GM12872 (cell line): Measurements from ENCODE around the gene PSMD2.

Experiments used
- CTCF ChIP-seq: IDR thresholded peaks from 3 replicates; pipeline ENCODE4 v1.5.1; 2011; ENCODE audit warnings: low read depth, mild to moderate bottlenecking, low read length, moderate library complexity; ENCODE audit not compliant: insufficient read depth

PSMD2 gene

DNA sequence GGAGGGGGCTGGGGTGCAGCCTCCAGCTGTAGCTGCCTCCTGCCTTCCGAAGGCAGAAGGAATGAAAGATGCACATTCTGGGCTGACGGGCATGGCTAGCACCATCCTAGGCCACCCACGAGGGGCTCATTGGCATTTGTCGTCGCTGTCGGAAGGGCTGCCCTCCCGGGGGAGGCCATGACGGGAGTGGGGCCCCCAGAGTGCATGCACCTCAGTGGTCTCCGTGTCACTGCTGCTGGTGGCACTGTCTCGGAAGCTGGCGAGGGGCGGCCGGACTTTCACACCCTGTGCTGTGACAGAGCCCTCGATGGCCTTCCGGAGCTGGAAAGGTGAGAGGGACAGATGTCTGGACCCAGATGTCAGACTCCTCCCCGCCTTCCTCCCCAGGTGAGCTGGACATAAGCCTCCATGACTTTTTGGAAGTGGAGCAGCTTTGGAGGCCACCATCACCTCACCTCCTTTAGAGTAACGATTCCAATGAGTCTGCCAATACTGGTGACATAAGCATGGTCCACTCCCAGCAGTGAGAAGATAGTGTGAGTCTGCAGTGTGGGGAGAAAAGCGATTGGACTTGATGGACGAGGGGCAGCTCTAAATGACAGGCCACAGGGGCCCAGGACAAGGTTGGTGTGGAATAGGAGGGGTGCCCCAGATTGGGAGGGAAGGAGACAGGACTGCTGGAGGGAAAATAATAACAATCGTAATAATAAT lies 47.6 kb downstream of the PSMD2 start:
- TF ChIP-seq CTCF: no peak

DNA sequence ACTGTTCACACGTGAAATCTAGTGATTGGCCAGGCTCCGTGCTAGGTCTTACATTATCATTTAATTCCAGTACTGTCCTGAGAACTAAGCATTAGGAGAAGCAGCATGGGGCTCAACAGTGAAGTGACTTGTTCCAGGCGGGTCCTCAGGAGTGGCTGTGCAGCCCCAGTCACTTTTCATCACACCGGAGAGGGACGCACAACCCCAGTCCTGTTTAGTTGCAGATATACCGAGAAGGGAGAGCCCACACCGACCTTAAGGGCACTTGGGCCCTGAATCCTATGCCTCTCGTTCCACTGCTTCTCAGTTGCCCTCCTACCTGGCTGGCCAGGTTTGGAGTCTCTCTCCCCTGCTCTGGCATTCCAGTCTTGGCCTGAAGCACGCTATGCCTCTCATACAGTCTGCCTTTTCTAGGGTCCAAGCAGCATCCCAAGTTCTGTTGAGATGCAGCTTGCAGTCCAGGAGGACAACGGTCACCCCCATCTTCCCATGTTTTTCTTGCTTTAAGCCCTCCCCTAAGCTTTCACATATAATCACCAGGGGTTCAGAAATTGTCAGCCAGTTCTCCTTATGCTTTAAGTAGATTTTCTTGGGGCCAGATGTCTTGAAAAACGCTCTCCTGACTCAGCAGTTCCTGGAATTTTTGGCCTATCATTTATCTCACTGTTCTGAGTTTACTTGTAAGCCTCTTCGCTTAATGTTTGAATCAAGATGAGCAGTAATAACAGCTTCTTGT lies 48.4 kb downstream of the PSMD2 start:
- TF ChIP-seq CTCF: no peak

DNA sequence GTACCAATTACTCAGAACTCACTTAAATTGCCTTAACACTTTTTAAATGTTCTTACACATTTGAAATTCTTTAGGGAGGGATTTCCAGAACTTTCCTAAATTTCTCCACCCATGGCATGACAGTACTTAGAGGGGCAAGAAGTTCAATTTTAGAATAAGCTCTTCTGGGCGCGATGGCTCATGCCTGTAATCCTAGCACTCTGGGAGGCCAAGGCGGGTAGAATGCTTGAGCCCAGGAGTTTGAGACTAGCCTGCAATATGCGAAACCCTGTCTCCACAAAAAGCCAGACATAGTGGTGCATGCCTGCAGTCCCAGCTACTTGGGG lies 49.0 kb downstream of the PSMD2 start:
- no peak for TF ChIP-seq CTCF

DNA sequence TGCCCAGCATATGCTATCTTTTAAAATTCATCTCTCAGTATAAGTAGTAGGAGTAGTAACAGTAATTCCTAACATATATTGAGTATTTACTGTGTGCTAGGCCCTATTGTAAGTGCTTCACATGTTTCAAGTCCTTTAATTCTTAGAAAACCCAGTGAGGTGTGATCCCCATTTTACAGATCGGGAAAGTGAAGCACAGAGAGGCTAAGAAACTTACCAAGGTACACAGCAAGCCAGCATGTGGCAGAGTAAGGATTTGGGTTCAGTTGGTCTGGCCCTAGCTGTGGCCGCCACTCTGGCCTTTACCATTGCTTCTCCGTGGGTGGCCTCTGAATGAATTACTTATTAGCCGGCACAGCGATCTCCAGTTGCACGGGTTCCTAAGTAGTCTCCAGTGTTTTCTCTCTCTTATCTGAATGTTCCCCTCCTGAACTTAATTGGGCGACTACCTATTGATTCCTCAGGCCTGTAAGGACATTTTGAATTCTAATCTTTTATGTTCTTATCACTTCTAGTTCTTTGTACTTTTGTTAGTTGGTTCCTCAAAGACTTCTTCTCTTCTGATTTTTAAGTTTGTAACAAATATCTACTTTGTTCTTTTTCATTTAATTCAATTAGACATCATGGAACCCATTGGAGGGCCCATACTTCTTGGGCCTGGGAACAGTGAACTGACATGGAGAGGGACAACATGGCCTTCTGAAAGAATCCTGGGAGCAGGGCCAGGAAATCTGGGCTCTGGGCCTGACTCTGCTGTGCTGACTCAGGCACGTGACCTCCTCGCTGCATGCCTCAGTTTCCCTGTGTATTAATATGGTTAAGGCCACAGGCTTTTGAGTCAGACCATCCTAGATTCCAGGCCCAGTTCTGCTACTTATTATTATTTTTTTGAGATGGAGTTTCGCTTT lies 50.8 kb downstream of the PSMD2 start:
- TF ChIP-seq CTCF: no peak

GRCh38 chr3:184350618-184351017 lies 51.6 kb downstream of the PSMD2 start:
- no peak for TF ChIP-seq CTCF

GRCh38 chr3:184351511-184352148 lies 52.6 kb downstream of the PSMD2 start:
- TF ChIP-seq CTCF: no peak
